Activated naive CD4-positive, alpha-beta T cell treated with anti-CD3 and anti-CD28 coated beads for 36 hours (primary cell): ENCODE data around the gene CDYL2. TPM values are rescaled to one million over a fixed set of nuclear protein-coding genes. Genes with fewer than 3 reads are reported as not detected.

Experiments
- CTCF ChIA-PET: fragments of 350-600 bp; sonication (Branson Sonifier 250); formaldehyde crosslinking; loops from one replicate; lab custom pipeline; 2021; ENCODE audit warnings: antibody characterized with exemption; lab: Charles Lee
- DNase-seq: peaks from one replicate; pipeline ENCODE4 v3.0.0-alpha.2; 2020
- H3K27ac Mint-ChIP-seq: one replicate; pipeline ENCODE4 v1.8.0; 2021; ENCODE audit warnings: mild to moderate bottlenecking, mixed read lengths
- H3K27me3 Mint-ChIP-seq: one replicate; pipeline ENCODE4 v1.8.0; 2021; ENCODE audit warnings: low read depth, mixed read lengths
- H3K36me3 Mint-ChIP-seq: one replicate; pipeline ENCODE4 v1.8.0; 2021; ENCODE audit warnings: low read depth, mixed read lengths
- H3K4me1 Mint-ChIP-seq: one replicate; pipeline ENCODE4 v1.8.0; 2021; ENCODE audit warnings: low read depth, mixed read lengths
- H3K4me3 Mint-ChIP-seq: one replicate; pipeline ENCODE4 v1.8.0; 2021; ENCODE audit warnings: mild to moderate bottlenecking, moderate library complexity, mixed read lengths
- H3K9me3 Mint-ChIP-seq: one replicate; pipeline ENCODE4 v1.8.0; 2021; ENCODE audit warnings: mixed read lengths
- intact Hi-C: fragments of 100-400 bp; cut with micrococcal nuclease; formaldehyde crosslinking; loops from one replicate; pipeline ENCODE4 v1.15.1; 2023
- total RNA-seq, 2 experiments: library from RNA; stranded (reverse); gene quantifications; one replicate each; pipeline ENCODE4 v1.2.3, GENCODE V29; 2021

Gene CDYL2
- total RNA-seq, 2 experiments from 2014 or later, result 10.1 to 12.7 TPM

GRCh38 chr16:80718480-80719220 is 85.7 kb downstream of the CDYL2 start:
- intact Hi-C loops, result no loop called here
- H3K4me1 Mint-ChIP-seq, result peaks cover 10% of the 10 kb centered on the region
- CTCF ChIA-PET, result no interaction called here
- no peak overlapping the region for H3K27ac Mint-ChIP-seq
- no peak for DNase-seq
- peaks cover 6% of the 10 kb centered on the region for H3K9me3 Mint-ChIP-seq
- H3K4me3 Mint-ChIP-seq, result no peak overlapping the region
- H3K27me3 Mint-ChIP-seq, result no peaks in the 10 kb centered on the region
- no peaks in the 10 kb centered on the region for H3K36me3 Mint-ChIP-seq

GRCh38 chr16:80717611-80718010 is 86.8 kb downstream of the CDYL2 start:
- Mint-ChIP-seq H3K4me1 (peaks cover 10% of the 10 kb centered on the region), H3K36me3 (no peaks in the 10 kb centered on the region), H3K9me3 (peaks cover 7% of the 10 kb centered on the region), H3K27me3 (no peaks in the 10 kb centered on the region), H3K27ac (no peak overlapping the region), H3K4me3 (no peak overlapping the region)
- intact Hi-C loops, result no loop called here
- CTCF ChIA-PET, result no interaction called here
- no peak for DNase-seq

GRCh38 chr16:80716564-80717139 is 87.7 kb downstream of the CDYL2 start:
- Mint-ChIP-seq H3K36me3 (no peaks in the 10 kb centered on the region), H3K4me1 (peaks cover 10% of the 10 kb centered on the region), H3K9me3 (peaks cover 3% of the 10 kb centered on the region), H3K4me3 (no peak overlapping the region), H3K27ac (no peak overlapping the region), H3K27me3 (no peaks in the 10 kb centered on the region)
- CTCF ChIA-PET, result no interaction called here
- intact Hi-C loops, result no loop called here
- no peak for DNase-seq

- Mint-ChIP-seq H3K4me1 (peaks cover 3% of the 10 kb centered on the region), H3K9me3 (peaks cover 3% of the 10 kb centered on the region), H3K27me3 (no peaks in the 10 kb centered on the region), H3K4me3 (no peak overlapping the region), H3K27ac (no peak overlapping the region), H3K36me3 (peaks cover 1% of the 10 kb centered on the region)
- CTCF ChIA-PET, result no interaction called here
- no peak for DNase-seq
- intact Hi-C loops, result no loop called here
These were observed 93.0 kb downstream of the CDYL2 start for GRCh38 chr16:80711406-80711805.

GRCh38 chr16:80710918-80711317 is 93.5 kb downstream of the CDYL2 start:
- H3K27ac Mint-ChIP-seq, result no peak overlapping the region
- intact Hi-C loops, result no loop called here
- no peak for DNase-seq
- CTCF ChIA-PET, result no interaction called here
- no peaks in the 10 kb centered on the region for H3K27me3 Mint-ChIP-seq
- H3K9me3 Mint-ChIP-seq, result peaks cover 3% of the 10 kb centered on the region
- peaks cover 2% of the 10 kb centered on the region for H3K36me3 Mint-ChIP-seq
- peaks cover 3% of the 10 kb centered on the region for H3K4me1 Mint-ChIP-seq
- H3K4me3 Mint-ChIP-seq, result no peak overlapping the region

- Mint-ChIP-seq H3K27me3 (no peaks in the 10 kb centered on the region), H3K9me3 (peaks cover 3% of the 10 kb centered on the region), H3K36me3 (peaks cover 2% of the 10 kb centered on the region), H3K27ac (no peak overlapping the region), H3K4me3 (no peak overlapping the region), H3K4me1 (peaks cover 3% of the 10 kb centered on the region)
- CTCF ChIA-PET, result interaction anchor here (0.6 kb wide), 1 partner anchor 447 kb away, joined by 3 read pairs; no protein-coding TSS in a partner anchor
- no peak for DNase-seq
- intact Hi-C loops, result no loop called here
These were observed 95.6 kb downstream of the CDYL2 start for GRCh38 chr16:80708823-80709222.

GRCh38 chr16:80707686-80708085 is 96.7 kb downstream of the CDYL2 start:
- DNase-seq, result no peak
- no peaks in the 10 kb centered on the region for H3K27me3 Mint-ChIP-seq
- H3K9me3 Mint-ChIP-seq, result no peaks in the 10 kb centered on the region
- H3K36me3 Mint-ChIP-seq, result peaks cover 2% of the 10 kb centered on the region
- H3K27ac Mint-ChIP-seq, result no peak overlapping the region
- no peak overlapping the region for H3K4me3 Mint-ChIP-seq
- CTCF ChIA-PET, result no interaction called here
- peaks cover 3% of the 10 kb centered on the region for H3K4me1 Mint-ChIP-seq
- intact Hi-C loops, result no loop called here

- intact Hi-C loops, result no loop called here
- no peaks in the 10 kb centered on the region for H3K27me3 Mint-ChIP-seq
- H3K4me1 Mint-ChIP-seq, result peaks cover 7% of the 10 kb centered on the region
- no peaks in the 10 kb centered on the region for H3K9me3 Mint-ChIP-seq
- peaks cover 2% of the 10 kb centered on the region for H3K36me3 Mint-ChIP-seq
- no peak for DNase-seq
- H3K27ac Mint-ChIP-seq, result no peak overlapping the region
- no peak overlapping the region for H3K4me3 Mint-ChIP-seq
- CTCF ChIA-PET, result no interaction called here
These were observed 98.8 kb downstream of the CDYL2 start for GRCh38 chr16:80705596-80705995.

- Mint-ChIP-seq H3K27ac (no peak overlapping the region), H3K36me3 (peaks cover 2% of the 10 kb centered on the region), H3K9me3 (no peaks in the 10 kb centered on the region), H3K27me3 (no peaks in the 10 kb centered on the region), H3K4me1 (peaks cover 7% of the 10 kb centered on the region), H3K4me3 (no peak overlapping the region)
- DNase-seq, result no peak
- CTCF ChIA-PET, result interaction anchor here (1.0 kb wide), 1 partner anchor 178 kb away, joined by 3 read pairs; no protein-coding TSS in a partner anchor
- intact Hi-C loops, result no loop called here
These were observed 99.5 kb downstream of the CDYL2 start for GRCh38 chr16:80704751-80705505.

- Mint-ChIP-seq H3K4me3 (no peak overlapping the region), H3K27me3 (no peaks in the 10 kb centered on the region), H3K4me1 (peaks cover 11% of the 10 kb centered on the region), H3K36me3 (peaks cover 2% of the 10 kb centered on the region), H3K9me3 (peaks cover 3% of the 10 kb centered on the region), H3K27ac (no peak overlapping the region)
- CTCF ChIA-PET, result interaction anchor here (0.5 to 1.0 kb wide), 3 partner anchors 95 to 1561 kb away, joined by 3 to 5 read pairs (median 3); no protein-coding TSS in a partner anchor
- intact Hi-C loops, result no loop called here
- DNase-seq, result no peak
These were observed 101.0 kb downstream of the CDYL2 start for GRCh38 chr16:80703131-80704071.

GRCh38 chr16:80702696-80703095 is 101.7 kb downstream of the CDYL2 start:
- Mint-ChIP-seq H3K27me3 (no peaks in the 10 kb centered on the region), H3K4me3 (no peak overlapping the region), H3K9me3 (peaks cover 3% of the 10 kb centered on the region), H3K27ac (no peak overlapping the region), H3K36me3 (peaks cover 4% of the 10 kb centered on the region), H3K4me1 (peaks cover 11% of the 10 kb centered on the region)
- intact Hi-C loops, result no loop called here
- CTCF ChIA-PET, result no interaction called here
- no peak for DNase-seq

- intact Hi-C loops, result no loop called here
- H3K27ac Mint-ChIP-seq, result no peak overlapping the region
- H3K36me3 Mint-ChIP-seq, result peaks cover 4% of the 10 kb centered on the region
- peaks cover 10% of the 10 kb centered on the region for H3K4me1 Mint-ChIP-seq
- DNase-seq, result no peak
- CTCF ChIA-PET, result interaction anchor here (0.7 to 1.2 kb wide), 2 partner anchors 174 to 511 kb away, joined by 3 to 8 read pairs; no protein-coding TSS in a partner anchor
- peaks cover 5% of the 10 kb centered on the region for H3K9me3 Mint-ChIP-seq
- no peaks in the 10 kb centered on the region for H3K27me3 Mint-ChIP-seq
- H3K4me3 Mint-ChIP-seq, result no peak overlapping the region
These were observed 103.8 kb downstream of the CDYL2 start for GRCh38 chr16:80700558-80700957.
